HCT116 (cell line): ENCODE results near the gene TIMM10. TPM values are rescaled to one million over a fixed set of nuclear protein-coding genes. Genes with fewer than 3 reads are reported as not detected.

ENCODE experiments used
- ATAC-seq: fragments of 200-7000 bp; cut with Tn5 transposase; 2 replicates; pipeline ENCODE4 v1.9.1; 2020; ENCODE audit warnings: mild to moderate bottlenecking, moderate library complexity
- BruUV-seq: library from RNA; stranded (reverse); fragments of 400-500 nt; replicated peaks from 2 replicates; lab custom pipeline; 2021; lab: Mats Ljungman, UMichigan
- CTCF ChIA-PET: fragments of 300-600 bp; sonication (Branson Sonifier 250); formaldehyde crosslinking; loops from one replicate; lab custom pipeline; 2021; ENCODE audit warnings: antibody characterized with exemption; lab: Charles Lee
- POLR2A ChIA-PET: fragments of 300-600, 350-600 bp; sonication (Branson Sonifier 250); formaldehyde crosslinking; loops from one replicate; lab custom pipeline; 2021; ENCODE audit warnings: antibody characterized with exemption; lab: Charles Lee
- RAD21 ChIA-PET, 2 experiments: fragments of 300-600 bp; sonication (Branson Sonifier 250); formaldehyde crosslinking; loops; one replicate each; lab custom pipeline; 2023; ENCODE audit warnings: low total read pairs in 2 of 2; ENCODE audit not compliant: uncharacterized antibody in 2 of 2, unreplicated experiment in 2 of 2, low non-redundant PET in 1 of 2; lab: Charles Lee
- DNase-seq: peaks from one replicate; pipeline ENCODE4 v3.0.0-alpha.2; 2010; ENCODE audit warnings: low read depth, low spot score
- H2AFZ ChIP-seq: fragments of 200-600 bp; shearing (Covaris generic), sonication (generic); 2 replicates; pipeline ENCODE4 v1.6.1; 2017; ENCODE audit warnings: low read depth, mixed run types, mixed read lengths, antibody characterized with exemption, low read length; ENCODE audit not compliant: poor library complexity, severe bottlenecking
- H3K27ac ChIP-seq: 2 replicates; pipeline ENCODE4 v1.5.1; 2012; ENCODE audit warnings: low read depth, low read length
- H3K27me3 ChIP-seq: fragments of 200-600 bp; sonication (generic); 2 replicates; pipeline ENCODE4 v1.6.1; 2016; ENCODE audit warnings: mixed run types, low read length, mixed read lengths; ENCODE audit not compliant: insufficient read depth
- H3K36me3 ChIP-seq, 2 experiments: fragments of 200-500 bp in 1 of 2; fragments of 200-600 bp in 1 of 2; sonication (Bioruptor generic) in 1 of 2; sonication (generic) in 1 of 2; 2 replicates each; pipeline versions ENCODE4 v1.5.1 to v1.6.1; 2014 to 2016; ENCODE audit warnings: low read length in 2 of 2, inconsistent platforms in 1 of 2, mixed read lengths in 1 of 2, mixed run types in 1 of 2; ENCODE audit not compliant: insufficient read depth in 2 of 2, control insufficient read depth in 1 of 2
- H3K4me1 ChIP-seq, 2 experiments: fragments of 200-600 bp in 1 of 2; sonication (generic) in 1 of 2; 2 replicates each; pipeline versions ENCODE4 v1.5.1 to v1.6.1; 2012 to 2017; ENCODE audit warnings: low read length in 2 of 2, inconsistent platforms in 1 of 2, mild to moderate bottlenecking in 1 of 2, mixed read lengths in 1 of 2, mixed run types in 1 of 2, moderate library complexity in 1 of 2; ENCODE audit not compliant: insufficient read depth in 2 of 2, control insufficient read depth in 1 of 2
- H3K4me2 ChIP-seq: fragments of 200-600 bp; sonication (generic); 2 replicates; pipeline ENCODE4 v1.6.1; 2017; ENCODE audit warnings: mixed run types, low read length, mixed read lengths
- H3K4me3 ChIP-seq, 2 experiments: fragments of 200-600 bp in 1 of 2; sonication (generic) in 1 of 2; replicated peaks in 1 of 2; 2 replicates each; pipeline ENCODE4 v1.5.1; 2011 to 2016; ENCODE audit warnings: low read length in 2 of 2, control low read depth in 1 of 2, low read depth in 1 of 2, mild to moderate bottlenecking in 1 of 2, mixed read lengths in 1 of 2, mixed run types in 1 of 2
- H3K79me2 ChIP-seq: fragments of 200-600 bp; sonication (generic); 2 replicates; pipeline ENCODE4 v1.6.1; 2017; ENCODE audit warnings: mild to moderate bottlenecking, mixed run types, low read length, moderate library complexity, mixed read lengths; ENCODE audit not compliant: insufficient read depth
- H3K9ac ChIP-seq: fragments of 200-600 bp; sonication (generic); 2 replicates; pipeline ENCODE4 v1.6.1; 2016; ENCODE audit warnings: low read length, mixed read lengths
- H3K9me2 ChIP-seq: fragments of 200-600 bp; sonication (generic), shearing (Covaris generic); 2 replicates; pipeline ENCODE4 v1.6.1; 2017; ENCODE audit warnings: mixed run types, mild to moderate bottlenecking, moderate library complexity; ENCODE audit not compliant: insufficient read depth
- H3K9me3 ChIP-seq, 2 experiments: fragments of 200-500 bp in 1 of 2; fragments of 200-600 bp in 1 of 2; sonication (Bioruptor generic) in 1 of 2; sonication (generic) in 1 of 2; 2 replicates each; pipeline ENCODE4 v1.6.1; 2014 to 2017; ENCODE audit warnings: low read length in 2 of 2, mixed read lengths in 2 of 2, inconsistent platforms in 1 of 2, low read depth in 1 of 2, mild to moderate bottlenecking in 1 of 2, mixed run types in 1 of 2, moderate library complexity in 1 of 2; ENCODE audit not compliant: control insufficient read depth in 1 of 2, insufficient read depth in 1 of 2
- H4K20me1 ChIP-seq: fragments of 200-600 bp; sonication (generic), shearing (Covaris generic); 2 replicates; pipeline ENCODE4 v1.6.1; 2017; ENCODE audit warnings: mixed run types, mild to moderate bottlenecking, moderate library complexity; ENCODE audit not compliant: insufficient read depth
- ATF3 ChIP-seq: IDR thresholded peaks from 2 replicates; pipeline ENCODE4 v1.6.1; 2012
- CTCF ChIP-seq, 3 experiments: fragments of 200-600 bp in 1 of 3; sonication (generic) in 1 of 3; IDR thresholded peaks in 2 of 3; conservative IDR thresholded peaks in 1 of 3; 2 replicates each; pipeline ENCODE4 v1.5.1; 2012 to 2017; ENCODE audit warnings: low read depth in 2 of 3, low read length in 2 of 3, antibody characterized with exemption in 1 of 3, borderline replicate concordance in 1 of 3, control low read depth in 1 of 3, mild to moderate bottlenecking in 1 of 3, mixed read lengths in 1 of 3, mixed run types in 1 of 3, moderate library complexity in 1 of 3; ENCODE audit not compliant: insufficient read depth in 1 of 3
- EGR1 ChIP-seq: IDR thresholded peaks from 2 replicates; pipeline ENCODE4 v1.6.1; 2012; ENCODE audit warnings: low read depth
- EZH2 ChIP-seq: fragments of 200-600 bp; sonication (generic); IDR thresholded peaks from 2 replicates; pipeline ENCODE4 v1.6.1; 2017; ENCODE audit warnings: antibody characterized with exemption, mixed run types
- FOSL1 ChIP-seq: IDR thresholded peaks from 2 replicates; pipeline ENCODE4 v1.6.1; 2012; ENCODE audit warnings: low read depth
- POLR2AphosphoS5 ChIP-seq: IDR thresholded peaks from 2 replicates; pipeline ENCODE4 v1.6.1; 2011; ENCODE audit warnings: mild to moderate bottlenecking, low read depth, low read length, moderate library complexity
- SRF ChIP-seq: IDR thresholded peaks from 2 replicates; pipeline ENCODE4 v1.6.1; 2012; ENCODE audit warnings: low read depth
- ZFX ChIP-seq: fragments of 450-650 bp; IDR thresholded peaks from 2 replicates; pipeline ENCODE4 v1.6.1; 2017
- intact Hi-C: fragments of 100-400 bp; cut with micrococcal nuclease; formaldehyde crosslinking; loops from 2 replicates; pipeline ENCODE4 v1.10.0; 2022
- total RNA-seq: library from RNA; stranded (reverse); gene quantifications from one replicate; pipeline ENCODE4 v1.2.1, GENCODE V29; 2021; ENCODE audit not compliant: unreplicated experiment

Gene TIMM10
- total RNA-seq, 1 experiment from 2014 or later: 65.6 TPM

GRCh38 chr11:57542582-57542981, 12.0 kb upstream of the TIMM10 start:
- Histone ChIP-seq H3K79me2 (no peaks in the 10 kb centered on the region), H4K20me1 (no peaks in the 10 kb centered on the region), H2AFZ (no peak overlapping the region), H3K9me2 (no peaks in the 10 kb centered on the region), H3K36me3 (no peaks in the 10 kb centered on the region), H3K27ac (no peak overlapping the region), H3K9me3 (no peaks in the 10 kb centered on the region), H3K27me3 (no peaks in the 10 kb centered on the region)
- POLR2A ChIA-PET: no interaction called here
- CTCF ChIA-PET: no interaction called here
- no peak for ATAC-seq
- intact Hi-C loops: no loop called here
- no peak for TF ChIP-seq POLR2AphosphoS5
- no peak for TF ChIP-seq ATF3
- TF ChIP-seq ZFX: no peak
- no peak for TF ChIP-seq EZH2
- TF ChIP-seq, all 23 proteins: peak for 0
- no peak for DNase-seq
- H3K4me3 ChIP-seq: no peak overlapping the region
- peaks cover 0 to 12% of the 10 kb centered on the region in 2 experiments; a peak in 3 of 4 replicates for H3K4me1 ChIP-seq
- H3K9ac ChIP-seq: no peak overlapping the region
- H3K4me2 ChIP-seq: no peak overlapping the region
- RAD21 ChIA-PET: no interaction called here
- BruUV-seq: no TSS peak

GRCh38 chr11:57541169-57541568, 10.6 kb upstream of the TIMM10 start:
- ChIA-PET POLR2A (interaction anchor here (0.6 kb wide), 1 partner anchor 60 kb away, joined by 3 read pairs; no protein-coding TSS in a partner anchor), RAD21 (no interaction called here), CTCF (no interaction called here)
- no peaks in the 10 kb centered on the region for H3K27me3 ChIP-seq
- no TSS peak for BruUV-seq
- DNase-seq: no peak
- H3K36me3 ChIP-seq: no peaks in the 10 kb centered on the region
- H2AFZ ChIP-seq: no peak overlapping the region
- no peaks in the 10 kb centered on the region for H3K9me2 ChIP-seq
- H3K4me3 ChIP-seq: no peak overlapping the region
- no peak overlapping the region for H3K27ac ChIP-seq
- H3K79me2 ChIP-seq: no peaks in the 10 kb centered on the region
- ATAC-seq: no peak
- H3K4me2 ChIP-seq: no peak overlapping the region
- intact Hi-C loops: no loop called here
- no peak overlapping the region for H3K9ac ChIP-seq
- no peaks in the 10 kb centered on the region for H3K9me3 ChIP-seq
- no peak for TF ChIP-seq FOSL1
- no peak for TF ChIP-seq EGR1
- no peak for TF ChIP-seq CTCF (IDR thresholded peaks at IDR 0.05 in 2 of 3, conservative IDR thresholded peaks at IDR 0.05 in 1 of 3; ENCODE audit: borderline replicate concordance in 1 of 3, insufficient read depth in 1 of 3, low read depth in 2 of 3, low read length in 2 of 3)
- TF ChIP-seq SRF: no peak
- TF ChIP-seq, all 23 proteins: peak for 0
- Histone ChIP-seq H4K20me1 (no peaks in the 10 kb centered on the region), H3K4me1 (no peaks in the 10 kb centered on the region; a peak in 1 of 4 replicates)
